ENCODE measurements around the gene STEAP3. TPM values are rescaled to one million over a fixed set of nuclear protein-coding genes. Genes with fewer than 3 reads are reported as not detected.
A peak's percentile ranks its signal among the peaks of the same experiment; 100 is the strongest.

Gene STEAP3
- total RNA-seq, 1 donor from 2014 or later = 8.9 TPM

GRCh38 chr2:119231975-119232665 is 8.5 kb downstream of the STEAP3 start:
- H3K9me3 ChIP-seq (ENCODE audit: control insufficient read depth in 3 of 3, low read length in 3 of 3) = no peaks in the 10 kb centered on the region
- H3K27ac ChIP-seq (ENCODE audit: low read depth, low read length) = peak overlapping the region; percentile 46
- H3K36me3 ChIP-seq (ENCODE audit: control insufficient read depth in 3 of 3, insufficient read depth in 3 of 3, low read length in 3 of 3) = peaks cover 0 to 4% (median 0%) of the 10 kb centered on the region in 3 donors
- H3K4me1 ChIP-seq (ENCODE audit: control insufficient read depth in 3 of 3, insufficient read depth in 3 of 3, low read length in 3 of 3) = peaks cover 76 to 94% (median 79%) of the 10 kb centered on the region in 3 donors
- no peaks in the 10 kb centered on the region for H3K27me3 ChIP-seq (ENCODE audit: control insufficient read depth in 3 of 3, insufficient read depth in 3 of 3, low read length in 3 of 3)
- peak overlapping the region; percentile 23 to 60 (median 38) for H3K9ac ChIP-seq (ENCODE audit: low read depth in 1 of 3, low read length in 3 of 3)
- H3K4me3 ChIP-seq (ENCODE audit: low read length in 3 of 3) = no peak overlapping the region

GRCh38 chr2:119232666-119232993 is 9.0 kb downstream of the STEAP3 start:
- Histone ChIP-seq H3K27me3 (ENCODE audit: control insufficient read depth in 3 of 3, insufficient read depth in 3 of 3, low read length in 3 of 3) (no peaks in the 10 kb centered on the region), H3K4me1 (ENCODE audit: control insufficient read depth in 3 of 3, insufficient read depth in 3 of 3, low read length in 3 of 3) (peaks cover 80 to 96% (median 84%) of the 10 kb centered on the region in 3 donors), H3K4me3 (ENCODE audit: low read length in 3 of 3) (no peak overlapping the region), H3K27ac (ENCODE audit: low read depth, low read length) (peak overlapping the region; percentile 46), H3K9ac (ENCODE audit: low read depth in 1 of 3, low read length in 3 of 3) (peak overlapping the region in 2 of 3 donors; percentile 38 to 45), H3K36me3 (ENCODE audit: control insufficient read depth in 3 of 3, insufficient read depth in 3 of 3, low read length in 3 of 3) (peaks cover 0 to 2% (median 0%) of the 10 kb centered on the region in 3 donors), H3K9me3 (ENCODE audit: control insufficient read depth in 3 of 3, low read length in 3 of 3) (no peaks in the 10 kb centered on the region)

- Histone ChIP-seq H3K4me3 (ENCODE audit: low read length in 3 of 3) (peak overlapping the region in 1 of 3 donors; percentile 10), H3K36me3 (ENCODE audit: control insufficient read depth in 3 of 3, insufficient read depth in 3 of 3, low read length in 3 of 3) (no peaks in the 10 kb centered on the region), H3K4me1 (ENCODE audit: control insufficient read depth in 3 of 3, insufficient read depth in 3 of 3, low read length in 3 of 3) (peaks cover 76 to 97% (median 79%) of the 10 kb centered on the region in 3 donors), H3K27ac (ENCODE audit: low read depth, low read length) (peak overlapping the region; percentile 51), H3K27me3 (ENCODE audit: control insufficient read depth in 3 of 3, insufficient read depth in 3 of 3, low read length in 3 of 3) (no peaks in the 10 kb centered on the region), H3K9ac (ENCODE audit: low read depth in 1 of 3, low read length in 3 of 3) (peak overlapping the region in 1 of 3 donors; percentile 23), H3K9me3 (ENCODE audit: control insufficient read depth in 3 of 3, low read length in 3 of 3) (no peaks in the 10 kb centered on the region)
Measured at GRCh38 chr2:119233326-119234020, 9.8 kb downstream of the STEAP3 start.

GRCh38 chr2:119234021-119235019 is 10.7 kb downstream of the STEAP3 start:
- Histone ChIP-seq H3K4me3 (ENCODE audit: low read length in 3 of 3) (peak overlapping the region in 2 of 3 donors; percentile 10 to 29), H3K9ac (ENCODE audit: low read depth in 1 of 3, low read length in 3 of 3) (peak overlapping the region in 1 of 3 donors; percentile 45), H3K36me3 (ENCODE audit: control insufficient read depth in 3 of 3, insufficient read depth in 3 of 3, low read length in 3 of 3) (no peaks in the 10 kb centered on the region), H3K27ac (ENCODE audit: low read depth, low read length) (peak overlapping the region; percentile 51), H3K9me3 (ENCODE audit: control insufficient read depth in 3 of 3, low read length in 3 of 3) (no peaks in the 10 kb centered on the region), H3K4me1 (ENCODE audit: control insufficient read depth in 3 of 3, insufficient read depth in 3 of 3, low read length in 3 of 3) (peaks cover 76 to 95% (median 80%) of the 10 kb centered on the region in 3 donors), H3K27me3 (ENCODE audit: control insufficient read depth in 3 of 3, insufficient read depth in 3 of 3, low read length in 3 of 3) (no peaks in the 10 kb centered on the region)

GRCh38 chr2:119236796-119237195 is 13.2 kb downstream of the STEAP3 start:
- no peaks in the 10 kb centered on the region for H3K9me3 ChIP-seq (ENCODE audit: control insufficient read depth in 3 of 3, low read length in 3 of 3)
- peak overlapping the region; percentile 28 for H3K27ac ChIP-seq (ENCODE audit: low read depth, low read length)
- H3K4me3 ChIP-seq (ENCODE audit: low read length in 3 of 3) = peak overlapping the region in 1 of 3 donors; percentile 45
- peaks cover 73 to 94% (median 80%) of the 10 kb centered on the region in 3 donors for H3K4me1 ChIP-seq (ENCODE audit: control insufficient read depth in 3 of 3, insufficient read depth in 3 of 3, low read length in 3 of 3)
- no peaks in the 10 kb centered on the region for H3K36me3 ChIP-seq (ENCODE audit: control insufficient read depth in 3 of 3, insufficient read depth in 3 of 3, low read length in 3 of 3)
- H3K9ac ChIP-seq (ENCODE audit: low read depth in 1 of 3, low read length in 3 of 3) = peak overlapping the region in 1 of 3 donors; percentile 54
- no peaks in the 10 kb centered on the region for H3K27me3 ChIP-seq (ENCODE audit: control insufficient read depth in 3 of 3, insufficient read depth in 3 of 3, low read length in 3 of 3)

- H3K9ac ChIP-seq (ENCODE audit: low read depth in 1 of 3, low read length in 3 of 3) = peak overlapping the region; percentile 58 to 74 (median 62)
Measured at GRCh38 chr2:119240311-119241204, 16.9 kb downstream of the STEAP3 start.

GRCh38 chr2:119241205-119241532 is 17.5 kb downstream of the STEAP3 start:
- Histone ChIP-seq H3K36me3 (ENCODE audit: control insufficient read depth in 3 of 3, insufficient read depth in 3 of 3, low read length in 3 of 3) (peaks cover 10 to 13% (median 10%) of the 10 kb centered on the region in 3 donors), H3K4me3 (ENCODE audit: low read length in 3 of 3) (peak overlapping the region in 1 of 3 donors; percentile 29), H3K27ac (ENCODE audit: low read depth, low read length) (peak overlapping the region; percentile 80), H3K27me3 (ENCODE audit: control insufficient read depth in 3 of 3, insufficient read depth in 3 of 3, low read length in 3 of 3) (no peaks in the 10 kb centered on the region), H3K4me1 (ENCODE audit: control insufficient read depth in 3 of 3, insufficient read depth in 3 of 3, low read length in 3 of 3) (peaks cover 42 to 78% (median 58%) of the 10 kb centered on the region in 3 donors), H3K9ac (ENCODE audit: low read depth in 1 of 3, low read length in 3 of 3) (peak overlapping the region; percentile 25 to 68 (median 60)), H3K9me3 (ENCODE audit: control insufficient read depth in 3 of 3, low read length in 3 of 3) (no peaks in the 10 kb centered on the region)

More at GRCh38 chr2:119240311-119241204, 16.9 kb downstream of the STEAP3 start:
- H3K4me3 ChIP-seq (ENCODE audit: low read length in 3 of 3) = peak overlapping the region in 2 of 3 donors; percentile 56 to 60
- H3K27me3 ChIP-seq (ENCODE audit: control insufficient read depth in 3 of 3, insufficient read depth in 3 of 3, low read length in 3 of 3) = no peaks in the 10 kb centered on the region
- no peaks in the 10 kb centered on the region for H3K9me3 ChIP-seq (ENCODE audit: control insufficient read depth in 3 of 3, low read length in 3 of 3)
- H3K27ac ChIP-seq (ENCODE audit: low read depth, low read length) = peak overlapping the region; percentile 89
- peaks cover 48 to 85% (median 65%) of the 10 kb centered on the region in 3 donors for H3K4me1 ChIP-seq (ENCODE audit: control insufficient read depth in 3 of 3, insufficient read depth in 3 of 3, low read length in 3 of 3)
- H3K36me3 ChIP-seq (ENCODE audit: control insufficient read depth in 3 of 3, insufficient read depth in 3 of 3, low read length in 3 of 3) = peaks cover 4 to 8% (median 5%) of the 10 kb centered on the region in 3 donors

- Histone ChIP-seq H3K9me3 (ENCODE audit: control insufficient read depth in 3 of 3, low read length in 3 of 3) (no peaks in the 10 kb centered on the region), H3K4me1 (ENCODE audit: control insufficient read depth in 3 of 3, insufficient read depth in 3 of 3, low read length in 3 of 3) (peaks cover 29 to 65% (median 45%) of the 10 kb centered on the region in 3 donors), H3K27me3 (ENCODE audit: control insufficient read depth in 3 of 3, insufficient read depth in 3 of 3, low read length in 3 of 3) (no peaks in the 10 kb centered on the region), H3K4me3 (ENCODE audit: low read length in 3 of 3) (no peak overlapping the region), H3K9ac (ENCODE audit: low read depth in 1 of 3, low read length in 3 of 3) (peak overlapping the region; percentile 48 to 68 (median 60)), H3K36me3 (ENCODE audit: control insufficient read depth in 3 of 3, insufficient read depth in 3 of 3, low read length in 3 of 3) (peaks cover 21 to 22% (median 22%) of the 10 kb centered on the region in 3 donors), H3K27ac (ENCODE audit: low read depth, low read length) (peak overlapping the region; percentile 80)
Measured at GRCh38 chr2:119242276-119243119, 18.9 kb downstream of the STEAP3 start.
